Activated T-helper 1 cell treated with anti-CD3 and anti-CD28 coated beads, Interleukin-2, amount 50 U/mL, for 16 hours (primary cell): Measurements from ENCODE around the gene METTL26.
A peak's percentile ranks its signal among the peaks of the same experiment; 100 is the strongest.

Source experiments
- DNase-seq, 2 donors: peaks; one replicate each; pipeline ENCODE4 v3.0.0-alpha.2; 2020; ENCODE audit warnings: low read depth in 1 of 2, low spot score in 1 of 2

The METTL26 gene

GRCh38 chr16:625977-626765 lies 9.9 kb downstream of the METTL26 start:
- no peak for DNase-seq

- no peak for DNase-seq
Measured at GRCh38 chr16:625117-625976, 10.8 kb downstream of the METTL26 start.

- no peak for DNase-seq
Measured at GRCh38 chr16:624526-625070, 11.5 kb downstream of the METTL26 start.

GRCh38 chr16:622920-623280 lies 13.2 kb downstream of the METTL26 start:
- no peak for DNase-seq

GRCh38 chr16:621526-622105 lies 14.5 kb downstream of the METTL26 start:
- DNase-seq, result no peak

GRCh38 chr16:620700-621525 lies 15.2 kb downstream of the METTL26 start:
- no peak for DNase-seq

GRCh38 chr16:619476-620100 lies 16.5 kb downstream of the METTL26 start:
- no peak for DNase-seq

- no peak for DNase-seq
Measured at GRCh38 chr16:617855-618254, 18.2 kb downstream of the METTL26 start.

GRCh38 chr16:616733-617586 lies 19.1 kb downstream of the METTL26 start:
- no peak for DNase-seq

- no peak for DNase-seq
Measured at GRCh38 chr16:615122-615521, 21.0 kb downstream of the METTL26 start.

GRCh38 chr16:610513-611381 lies 25.4 kb downstream of the METTL26 start:
- DNase-seq, result peak; percentile 32 to 37

- no peak for DNase-seq
Measured at GRCh38 chr16:609984-610383, 26.1 kb downstream of the METTL26 start.

GRCh38 chr16:609316-609715 lies 26.8 kb downstream of the METTL26 start:
- no peak for DNase-seq

- no peak for DNase-seq
Measured at GRCh38 chr16:608019-608418, 28.1 kb downstream of the METTL26 start.

- DNase-seq, result no peak
Measured at GRCh38 chr16:606656-607307, 29.3 kb downstream of the METTL26 start.

- no peak for DNase-seq
Measured at GRCh38 chr16:603933-604332, 32.2 kb downstream of the METTL26 start.

- DNase-seq, result no peak
Measured at GRCh38 chr16:600781-601180, 35.3 kb downstream of the METTL26 start.
